Testis (tissue), 3 donors: Measurements from ENCODE around the gene ACAP3. TPM values are rescaled to one million over a fixed set of nuclear protein-coding genes. Genes with fewer than 3 reads are reported as not detected.
A peak's percentile ranks its signal among the peaks of the same experiment; 100 is the strongest.

Source experiments
- DNase-seq: peaks from one replicate; pipeline ENCODE4 v3.0.0-alpha.2; 2019
- H3K27ac ChIP-seq, 2 donors: fragments of 200-600 bp; sonication (generic); one replicate each; pipeline ENCODE4 v1.5.1; 2019
- H3K27me3 ChIP-seq: fragments of 200-600 bp; sonication (generic); one replicate; pipeline ENCODE4 v1.5.1; 2019
- H3K36me3 ChIP-seq: fragments of 200-600 bp; sonication (generic); one replicate; pipeline ENCODE4 v1.5.1; 2017; ENCODE audit warnings: low read depth; ENCODE audit errors: missing control alignments
- H3K4me1 ChIP-seq: fragments of 200-600 bp; sonication (generic); one replicate; pipeline ENCODE4 v1.5.1; 2019
- H3K4me3 ChIP-seq, 2 donors: fragments of 200-600 bp; sonication (generic); one replicate each; pipeline ENCODE4 v1.5.1; 2017 to 2019
- H3K9me3 ChIP-seq: fragments of 200-600 bp; sonication (generic); one replicate; pipeline ENCODE4 v1.5.1; 2017
- POLR2A ChIP-seq: fragments of 450-650 bp; IDR thresholded peaks from one replicate; pipeline ENCODE4 v1.6.1; 2017; ENCODE audit warnings: antibody characterized with exemption, mild to moderate bottlenecking, moderate library complexity
- WGBS, 2 donors: methylation state at CpG; one replicate each; pipeline ENCODE4 v1.1.5; 2018; 5-methylcytosine and 5-hydroxymethylcytosine counted together
- intact Hi-C: fragments of 100-400 bp; cut with DNase I; formaldehyde crosslinking; loops from one replicate; pipeline ENCODE4 v1.15.1; 2023; ENCODE audit warnings: low total_unique reads
- polyA plus RNA-seq: library from polyadenylated mRNA; stranded (reverse); fragments of 350-450 nt; fragmentation: Illumina TruSeq; extraction: RNeasy Lipid Tissue Mini Kit (QIAGEN cat#74804); gene quantifications from one replicate; pipeline ENCODE4 v1.2.3, GENCODE V29; 2014; ENCODE audit warnings: low read depth, low replicate concordance; ENCODE audit not compliant: insufficient read depth
- total RNA-seq, 2 donors: library from RNA; depleted of rRNA; stranded (reverse); fragments of >200 nt; gene quantifications; one replicate each; pipeline ENCODE4 v1.2.3, GENCODE V29; 2016
- TF ChIP-seq, protein P1 (sequence below), 3 experiments: fragments of 450-650 bp in 2 of 3; fragments of 200-600 bp in 1 of 3; sonication (generic) in 1 of 3; IDR thresholded peaks; one replicate each; pipeline ENCODE4 v1.5.1; 2016 to 2019; ENCODE audit warnings: antibody characterized with exemption in 3 of 3, mild to moderate bottlenecking in 2 of 3, moderate library complexity in 1 of 3

ACAP3 gene
- total and polyA plus RNA-seq, 3 donors from 2014 or later, result 16.8 to 62.7 (median 53.0) TPM

GRCh38 chr1:1333551-1334241, 26.0 kb upstream of the ACAP3 start:
- intact Hi-C loops, result no loop called here
- Histone ChIP-seq H3K9me3 (no peaks in the 10 kb centered on the region), H3K4me3 (no peak overlapping the region), H3K27me3 (no peaks in the 10 kb centered on the region), H3K36me3 (no peaks in the 10 kb centered on the region), H3K4me1 (peaks cover 8% of the 10 kb centered on the region), H3K27ac (no peak overlapping the region)
- TF ChIP-seq POLR2A, result no peak
- TF ChIP-seq, protein P1, sequence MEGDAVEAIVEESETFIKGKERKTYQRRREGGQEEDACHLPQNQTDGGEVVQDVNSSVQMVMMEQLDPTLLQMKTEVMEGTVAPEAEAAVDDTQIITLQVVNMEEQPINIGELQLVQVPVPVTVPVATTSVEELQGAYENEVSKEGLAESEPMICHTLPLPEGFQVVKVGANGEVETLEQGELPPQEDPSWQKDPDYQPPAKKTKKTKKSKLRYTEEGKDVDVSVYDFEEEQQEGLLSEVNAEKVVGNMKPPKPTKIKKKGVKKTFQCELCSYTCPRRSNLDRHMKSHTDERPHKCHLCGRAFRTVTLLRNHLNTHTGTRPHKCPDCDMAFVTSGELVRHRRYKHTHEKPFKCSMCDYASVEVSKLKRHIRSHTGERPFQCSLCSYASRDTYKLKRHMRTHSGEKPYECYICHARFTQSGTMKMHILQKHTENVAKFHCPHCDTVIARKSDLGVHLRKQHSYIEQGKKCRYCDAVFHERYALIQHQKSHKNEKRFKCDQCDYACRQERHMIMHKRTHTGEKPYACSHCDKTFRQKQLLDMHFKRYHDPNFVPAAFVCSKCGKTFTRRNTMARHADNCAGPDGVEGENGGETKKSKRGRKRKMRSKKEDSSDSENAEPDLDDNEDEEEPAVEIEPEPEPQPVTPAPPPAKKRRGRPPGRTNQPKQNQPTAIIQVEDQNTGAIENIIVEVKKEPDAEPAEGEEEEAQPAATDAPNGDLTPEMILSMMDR (IDR thresholded peaks at IDR 0.05), result no peak
- DNase-seq, result peak; percentile 77
- WGBS, 2 donors, result 70 to 80% methylated on average over 21 to 36 of the region's 36 CpGs

DNA sequence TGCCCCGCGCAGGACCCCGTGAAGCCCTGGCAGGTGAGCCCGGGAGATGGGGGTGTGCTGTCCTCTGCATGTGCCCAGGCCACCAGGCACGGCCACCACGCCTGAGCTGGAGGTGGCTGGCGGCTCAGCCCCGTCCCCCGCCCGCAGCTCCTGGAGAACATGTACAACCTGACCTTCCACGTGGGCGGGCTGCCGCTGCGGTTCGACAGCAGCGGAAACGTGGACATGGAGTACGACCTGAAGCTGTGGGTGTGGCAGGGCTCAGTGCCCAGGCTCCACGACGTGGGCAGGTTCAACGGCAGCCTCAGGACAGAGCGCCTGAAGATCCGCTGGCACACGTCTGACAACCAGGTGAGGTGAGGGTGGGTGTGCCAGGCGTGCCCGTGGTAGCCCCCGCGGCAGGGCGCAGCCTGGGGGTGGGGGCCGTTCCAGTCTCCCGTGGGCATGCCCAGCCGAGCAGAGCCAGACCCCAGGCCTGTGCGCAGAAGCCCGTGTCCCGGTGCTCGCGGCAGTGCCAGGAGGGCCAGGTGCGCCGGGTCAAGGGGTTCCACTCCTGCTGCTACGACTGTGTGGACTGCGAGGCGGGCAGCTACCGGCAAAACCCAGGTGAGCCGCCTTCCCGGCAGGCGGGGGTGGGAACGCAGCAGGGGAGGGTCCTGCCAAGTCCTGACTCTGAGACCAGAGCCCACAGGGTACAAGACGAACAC, 25.2 kb upstream of the ACAP3 start:
- Histone ChIP-seq H3K9me3 (no peaks in the 10 kb centered on the region), H3K36me3 (no peaks in the 10 kb centered on the region), H3K27me3 (no peaks in the 10 kb centered on the region), H3K4me3 (no peak overlapping the region), H3K27ac (no peak overlapping the region), H3K4me1 (peaks cover 8% of the 10 kb centered on the region)
- intact Hi-C loops, result no loop called here
- DNase-seq, result no peak
- WGBS, 2 donors, result 72 to 79% methylated on average over 14 to 48 of the region's 48 CpGs
- TF ChIP-seq, protein P1 (IDR thresholded peaks at IDR 0.05), result no peak
- TF ChIP-seq POLR2A, result no peak

- H3K27ac ChIP-seq, result no peak overlapping the region
- H3K9me3 ChIP-seq, result no peaks in the 10 kb centered on the region
- peaks cover 8% of the 10 kb centered on the region for H3K4me1 ChIP-seq
- WGBS, 2 donors, result 80 to 91% methylated on average over 4 to 57 of the region's 57 CpGs
- no peak for DNase-seq
- intact Hi-C loops, result no loop called here
- no peak for TF ChIP-seq POLR2A
- TF ChIP-seq, protein P1 (IDR thresholded peaks at IDR 0.05), result no peak
- no peak overlapping the region for H3K4me3 ChIP-seq
- H3K36me3 ChIP-seq, result no peaks in the 10 kb centered on the region
- H3K27me3 ChIP-seq, result no peaks in the 10 kb centered on the region
Observed at GRCh38 chr1:1332031-1332755, 24.5 kb upstream of the ACAP3 start.

DNA sequence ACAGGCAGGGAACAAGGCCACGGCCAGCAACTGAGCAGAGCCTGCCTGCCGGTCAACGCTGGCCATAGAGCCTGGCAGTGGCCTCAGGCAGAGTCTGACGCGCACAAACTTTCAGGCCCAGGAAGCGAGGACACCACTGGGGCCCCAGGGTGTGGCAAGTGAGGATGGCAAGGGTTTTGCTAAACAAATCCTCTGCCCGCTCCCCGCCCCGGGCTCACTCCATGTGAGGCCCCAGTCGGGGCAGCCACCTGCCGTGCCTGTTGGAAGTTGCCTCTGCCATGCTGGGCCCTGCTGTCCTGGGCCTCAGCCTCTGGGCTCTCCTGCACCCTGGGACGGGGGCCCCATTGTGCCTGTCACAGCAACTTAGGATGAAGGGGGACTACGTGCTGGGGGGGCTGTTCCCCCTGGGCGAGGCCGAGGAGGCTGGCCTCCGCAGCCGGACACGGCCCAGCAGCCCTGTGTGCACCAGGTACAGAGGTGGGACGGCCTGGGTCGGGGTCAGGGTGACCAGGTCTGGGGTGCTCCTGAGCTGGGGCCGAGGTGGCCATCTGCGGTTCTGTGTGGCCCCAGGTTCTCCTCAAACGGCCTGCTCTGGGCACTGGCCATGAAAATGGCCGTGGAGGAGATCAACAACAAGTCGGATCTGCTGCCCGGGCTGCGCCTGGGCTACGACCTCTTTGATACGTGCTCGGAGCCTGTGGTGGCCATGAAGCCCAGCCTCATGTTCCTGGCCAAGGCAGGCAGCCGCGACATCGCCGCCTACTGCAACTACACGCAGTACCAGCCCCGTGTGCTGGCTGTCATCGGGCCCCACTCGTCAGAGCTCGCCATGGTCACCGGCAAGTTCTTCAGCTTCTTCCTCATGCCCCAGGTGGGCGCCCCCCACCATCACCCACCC, 23.6 kb upstream of the ACAP3 start, which contains the start of gene TAS1R3:
Gene TAS1R3 (plus strand): TSS at position 213 of the 898 bp plus-strand sequence. CDS start 66 bp downstream, at position 279.
- WGBS, 2 donors, result 84 to 87% methylated on average over 27 to 41 of the region's 41 CpGs
- no peak within 1 kb of the TSS for H3K27ac ChIP-seq
- H3K27me3 ChIP-seq, result no peaks in the 10 kb centered on the region
- H3K36me3 ChIP-seq, result no peaks in the 10 kb centered on the region
- H3K4me1 ChIP-seq, result peaks cover 8% of the 10 kb centered on the region
- H3K4me3 ChIP-seq, result no peak within 1 kb of the TSS
- intact Hi-C loops, result no loop called here
- TF ChIP-seq, protein P1 (IDR thresholded peaks at IDR 0.05), result no peak
- TF ChIP-seq POLR2A, result no peak
- DNase-seq, result no peak
- H3K9me3 ChIP-seq, result no peaks in the 10 kb centered on the region
